Heart right ventricle (tissue), 16 donors: Measurements from ENCODE around the gene PNKP. TPM values are rescaled to one million over a fixed set of nuclear protein-coding genes. Genes with fewer than 3 reads are reported as not detected.

Experiments used
- ATAC-seq, 8 donors: fragments of 200-7000 bp; cut with Tn5 transposase; one replicate each; pipeline ENCODE4 v1.9.1; 2020; ENCODE audit warnings: mild to moderate bottlenecking in 8 of 8, moderate library complexity in 8 of 8, moderate number of reproducible peaks in 1 of 8
- DNase-seq, 2 donors: peaks; one replicate each; pipeline ENCODE4 v3.0.0-alpha.2; 2020
- H3K27ac ChIP-seq, 10 donors: fragments of 200-600 bp; sonication (generic) in 2 of 10; one replicate each; pipeline versions ENCODE4 v1.5.0 to v1.8.0; 2020 to 2022; ENCODE audit warnings: mild to moderate bottlenecking in 3 of 10
- H3K27me3 ChIP-seq, 7 donors: fragments of 200-600 bp; one replicate each; pipeline ENCODE4 v1.8.0; 2021 to 2022; ENCODE audit warnings: mild to moderate bottlenecking in 2 of 7
- H3K36me3 ChIP-seq, 9 donors: fragments of 200-600 bp; sonication (generic) in 1 of 9; one replicate each; pipeline versions ENCODE4 v1.5.0 to v1.8.0; 2020 to 2022; ENCODE audit warnings: mild to moderate bottlenecking in 2 of 9
- H3K4me1 ChIP-seq, 9 donors: fragments of 200-600 bp; sonication (generic) in 1 of 9; one replicate each; pipeline versions ENCODE4 v1.5.0 to v1.8.0; 2020 to 2022; ENCODE audit warnings: mild to moderate bottlenecking in 4 of 9
- H3K4me3 ChIP-seq, 10 donors: fragments of 200-600 bp; sonication (generic) in 2 of 10; one replicate each; pipeline versions ENCODE4 v1.5.0 to v1.8.0; 2020 to 2022; ENCODE audit warnings: mild to moderate bottlenecking in 7 of 10, moderate library complexity in 2 of 10
- H3K9me3 ChIP-seq, 11 donors: fragments of 200-600 bp in 10 of 11; sonication (generic) in 2 of 11; one replicate each; pipeline versions ENCODE4 v1.5.0 to v1.8.0; 2013 to 2022; ENCODE audit warnings: mild to moderate bottlenecking in 2 of 11, control low read depth in 1 of 11, moderate library complexity in 1 of 11
- WGBS, 2 donors: extraction: QIAGEN DNeasy Blood & Tissue Kit; methylation state at CpG; one replicate each; pipeline ENCODE4 v1.1.7; 2013; ENCODE audit warnings: inconsistent platforms in 1 of 2; 5-methylcytosine and 5-hydroxymethylcytosine counted together
- intact Hi-C, 10 donors: fragments of 100-400 bp; cut with DNase I; formaldehyde crosslinking; loops; one replicate each; pipeline versions ENCODE4 v1.11.1 to v1.14.2; 2022
- polyA plus RNA-seq, 2 donors: library from polyadenylated mRNA; stranded (reverse); fragments of 200-250 nt; gene quantifications; one replicate each; pipeline ENCODE4 v1.2.3, GENCODE V29; 2013
- total RNA-seq, 10 donors: library from RNA; stranded (reverse); fragmentation: NEBNext Ultra II Directional in 3 of 10; extraction: Animal tissue kit (Norgen Biotek cat#: 25700) in 3 of 10; gene quantifications; one replicate each; pipeline versions ENCODE4 v1.2.1 to v1.2.4, GENCODE V29; 2021 to 2023
- TF ChIP-seq, protein P1 (sequence below), 9 donors: fragments of 200-600 bp; sonication (generic) in 2 of 9; IDR thresholded peaks; one replicate each; pipeline versions ENCODE4 v1.5.0 to v1.8.0; 2021 to 2022; ENCODE audit warnings: antibody characterized with exemption in 9 of 9, mild to moderate bottlenecking in 5 of 9, moderate library complexity in 1 of 9
- donor health status: Arrhythmogenic right ventricular cardiomyopathy.
- donor health status: ischemic (EF 13 %, LVEDD 7.1; RV severe dilation, severe dysfunction).
- donor health status: healthy with polysubstance abuse.
- donor health status: DM: no; HTN: yes; CAD: no.
- donor health status: DM: no; HTN: no; CAD: no.
- donor health status: ischemic (EF 25% LVEDD 6.9; RV normal size, moderate dysfunction).
- donor health status: ischemic (EF 25% LVEDD 5.7; RV mildly dilated, moderate dysfunction).
- donor health status: healthy.
- donor health status: DM: yes; HTN: yes; CAD: no.
- donor health status: Ischemic cardiomyopathy.
- donor health status: ischemic (EF 35%, LVEDD 5.7; RV mildly dilated, moderate dysfunction).
- donor health status: nonischemic (EF 11% LVEDD 7.7; RV severe dilation, severe dysfunction).
- donor health status: DM: yes; HTN: yes; CAD: no.
- donor health status: PGD.
- donor health status: ischemic (EF 29% LVEDD 5.4; RV normal size, mild dysfunction).
- donor health status: nonischemic (EF 23%, LVEDD 6.1; RV moderate dilation, normal function).

The PNKP gene
- total and polyA plus RNA-seq, 12 donors, result 24.0 to 91.7 (median 34.6) TPM

DNA sequence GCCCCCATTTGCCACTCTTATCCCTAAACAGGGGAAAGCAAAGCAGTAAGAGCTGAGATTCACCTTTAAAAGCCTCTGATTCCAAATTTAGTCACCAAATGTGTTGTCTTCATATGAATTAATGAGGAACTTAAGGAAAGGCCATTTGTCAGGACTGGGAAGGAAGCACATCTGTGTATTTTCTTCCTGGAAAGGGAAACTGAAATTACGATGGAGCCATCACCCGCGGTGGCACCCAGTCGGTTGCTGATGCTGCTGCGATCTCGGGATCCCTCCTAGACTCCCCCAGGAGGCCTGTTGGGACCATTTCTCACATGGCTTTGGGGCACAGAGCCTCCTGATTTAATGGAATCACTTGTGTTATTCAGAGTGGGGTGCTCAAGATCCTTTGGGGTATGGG lies 36.8 kb upstream of the PNKP start:
- H3K9me3 ChIP-seq, result no peaks in the 10 kb centered on the region
- H3K4me1 ChIP-seq, result peaks cover 0 to 10% (median 0%) of the 10 kb centered on the region in 9 donors
- peak overlapping the region in 1 of 10 donors; percentile 64 for H3K27ac ChIP-seq
- TF ChIP-seq, protein P1, sequence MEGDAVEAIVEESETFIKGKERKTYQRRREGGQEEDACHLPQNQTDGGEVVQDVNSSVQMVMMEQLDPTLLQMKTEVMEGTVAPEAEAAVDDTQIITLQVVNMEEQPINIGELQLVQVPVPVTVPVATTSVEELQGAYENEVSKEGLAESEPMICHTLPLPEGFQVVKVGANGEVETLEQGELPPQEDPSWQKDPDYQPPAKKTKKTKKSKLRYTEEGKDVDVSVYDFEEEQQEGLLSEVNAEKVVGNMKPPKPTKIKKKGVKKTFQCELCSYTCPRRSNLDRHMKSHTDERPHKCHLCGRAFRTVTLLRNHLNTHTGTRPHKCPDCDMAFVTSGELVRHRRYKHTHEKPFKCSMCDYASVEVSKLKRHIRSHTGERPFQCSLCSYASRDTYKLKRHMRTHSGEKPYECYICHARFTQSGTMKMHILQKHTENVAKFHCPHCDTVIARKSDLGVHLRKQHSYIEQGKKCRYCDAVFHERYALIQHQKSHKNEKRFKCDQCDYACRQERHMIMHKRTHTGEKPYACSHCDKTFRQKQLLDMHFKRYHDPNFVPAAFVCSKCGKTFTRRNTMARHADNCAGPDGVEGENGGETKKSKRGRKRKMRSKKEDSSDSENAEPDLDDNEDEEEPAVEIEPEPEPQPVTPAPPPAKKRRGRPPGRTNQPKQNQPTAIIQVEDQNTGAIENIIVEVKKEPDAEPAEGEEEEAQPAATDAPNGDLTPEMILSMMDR (IDR thresholded peaks at IDR 0.05), result no peak
- no peaks in the 10 kb centered on the region for H3K27me3 ChIP-seq
- DNase-seq (no peak), ATAC-seq (no peak)
- H3K36me3 ChIP-seq, result peaks cover 0 to 34% (median 12%) of the 10 kb centered on the region in 9 donors
- H3K4me3 ChIP-seq, result no peak overlapping the region
- 47 to 58% methylated on average over 6 of the region's 6 CpGs for WGBS, 2 donors
- intact Hi-C loops, result no loop called here

- H3K4me1 ChIP-seq, result peaks cover 0 to 28% (median 10%) of the 10 kb centered on the region in 9 donors
- peak within 1 kb of the TSS in 7 of 10 donors; percentile 30 to 86 (median 56) for H3K27ac ChIP-seq
- H3K9me3 ChIP-seq, result no peaks in the 10 kb centered on the region
- TF ChIP-seq, protein P1 (IDR thresholded peaks at IDR 0.05), result no peak
- peaks cover 0 to 3% (median 0%) of the 10 kb centered on the region in 7 donors for H3K27me3 ChIP-seq
- ATAC-seq, result peak in 7 of 8 donors; percentile 20 to 60 (median 51)
- H3K4me3 ChIP-seq, result peak within 1 kb of the TSS in 4 of 10 donors; percentile 1 to 36 (median 6)
- WGBS, 2 donors, result 41 to 42% methylated on average over 19 to 20 of the region's 20 CpGs
- intact Hi-C loops, result no loop called here
- no peaks in the 10 kb centered on the region for H3K36me3 ChIP-seq
- DNase-seq, result no peak
These were observed 29.7 kb upstream of the PNKP start, which contains the start of gene IL4I1 for GRCh38 chr19:49896863-49897621. Gene IL4I1 (minus strand): TSS chr19:49896887. CDS start chr19:49896160, 727 bp downstream.

GRCh38 chr19:49895566-49896297 lies 28.4 kb upstream of the PNKP start:
- H3K4me3 ChIP-seq, result peak overlapping the region in 2 of 10 donors; percentile 1 to 36
- H3K9me3 ChIP-seq, result no peaks in the 10 kb centered on the region
- intact Hi-C loops, result no loop called here
- peak overlapping the region in 1 of 10 donors; percentile 86 for H3K27ac ChIP-seq
- 71 to 74% methylated on average over 17 of the region's 17 CpGs for WGBS, 2 donors
- no peak for ATAC-seq
- peaks cover 0 to 28% (median 10%) of the 10 kb centered on the region in 9 donors for H3K4me1 ChIP-seq
- H3K27me3 ChIP-seq, result peaks cover 0 to 7% (median 0%) of the 10 kb centered on the region in 7 donors
- no peaks in the 10 kb centered on the region for H3K36me3 ChIP-seq
- TF ChIP-seq, protein P1 (IDR thresholded peaks at IDR 0.05), result no peak
- DNase-seq, result no peak

DNA sequence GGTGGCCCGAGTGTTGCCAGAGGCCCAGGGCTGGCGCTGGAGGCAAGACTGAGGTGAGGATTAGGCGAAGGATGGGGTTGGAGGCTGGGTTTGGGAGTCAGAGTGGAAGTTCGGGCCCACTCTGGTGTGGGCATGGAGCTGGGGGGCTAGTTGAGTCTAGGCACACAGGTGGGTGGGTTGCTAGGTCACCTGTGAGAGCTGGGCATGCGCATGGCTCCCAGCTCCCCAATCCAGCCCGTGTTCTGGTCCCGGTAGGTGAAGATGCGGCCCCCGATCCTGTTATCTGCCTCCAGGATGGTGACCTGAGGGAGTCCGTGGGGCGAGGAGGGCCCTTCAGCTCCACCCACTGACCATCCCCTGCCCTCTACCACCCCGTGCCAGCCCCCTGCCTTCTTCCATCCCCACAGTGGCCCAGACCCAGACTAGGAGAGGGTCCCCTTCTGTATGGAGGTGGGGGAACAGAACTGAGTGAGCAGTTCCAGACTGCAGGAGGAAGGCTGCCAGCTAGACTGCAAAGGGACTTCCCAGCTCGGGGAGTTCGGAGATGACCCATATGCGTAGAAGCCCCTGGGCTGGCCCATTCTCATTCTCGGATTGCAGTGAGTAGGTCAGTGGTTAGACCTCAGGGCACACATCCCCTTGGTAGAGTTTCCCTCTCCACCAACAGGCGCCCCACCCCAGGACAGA lies 27.6 kb upstream of the PNKP start:
- no peaks in the 10 kb centered on the region for H3K9me3 ChIP-seq
- no peaks in the 10 kb centered on the region for H3K36me3 ChIP-seq
- intact Hi-C loops, result no loop called here
- peaks cover 0 to 12% (median 0%) of the 10 kb centered on the region in 7 donors for H3K27me3 ChIP-seq
- peak overlapping the region in 1 of 10 donors; percentile 36 for H3K4me3 ChIP-seq
- 81 to 87% methylated on average over 17 of the region's 17 CpGs for WGBS, 2 donors
- H3K4me1 ChIP-seq, result peaks cover 5 to 33% (median 16%) of the 10 kb centered on the region in 9 donors
- DNase-seq, result no peak
- peak overlapping the region in 1 of 10 donors; percentile 86 for H3K27ac ChIP-seq
- TF ChIP-seq, protein P1 (IDR thresholded peaks at IDR 0.05), result no peak
- no peak for ATAC-seq
